ENCODE results near the gene COL15A1. TPM values are rescaled to one million over a fixed set of nuclear protein-coding genes. Genes with fewer than 3 reads are reported as not detected.

COL15A1 gene
- total RNA-seq, 2 experiments from 2014 or later, result 0.02 to 0.05 TPM

- intact Hi-C loops (cut with micrococcal nuclease), result no loop called here
- H3K27ac Mint-ChIP-seq, result no peak overlapping the region
- H3K4me1 Mint-ChIP-seq (ENCODE audit: low read depth), result peaks cover 6% of the 10 kb centered on the region
Observed at GRCh38 chr9:99040911-99041582, 97.3 kb downstream of the COL15A1 start.

GRCh38 chr9:99041618-99042017 lies 97.9 kb downstream of the COL15A1 start:
- Mint-ChIP-seq H3K4me3 (no peak overlapping the region), H3K27ac (no peak overlapping the region), H3K27me3 (ENCODE audit: low read depth) (no peaks in the 10 kb centered on the region), H3K9me3 (peaks cover 13% of the 10 kb centered on the region), H3K36me3 (ENCODE audit: low read depth) (peaks cover 3% of the 10 kb centered on the region), H3K4me1 (ENCODE audit: low read depth) (peaks cover 6% of the 10 kb centered on the region)
- no peak for DNase-seq
- CTCF ChIA-PET, result no interaction called here
- intact Hi-C loops (cut with micrococcal nuclease), result no loop called here

More at GRCh38 chr9:99040911-99041582, 97.3 kb downstream of the COL15A1 start:
- CTCF ChIA-PET, result no interaction called here
- peaks cover 13% of the 10 kb centered on the region for H3K9me3 Mint-ChIP-seq
- no peaks in the 10 kb centered on the region for H3K27me3 Mint-ChIP-seq (ENCODE audit: low read depth)
- peaks cover 3% of the 10 kb centered on the region for H3K36me3 Mint-ChIP-seq (ENCODE audit: low read depth)
- no peak overlapping the region for H3K4me3 Mint-ChIP-seq
- DNase-seq, result no peak

- intact Hi-C loops (cut with micrococcal nuclease), result no loop called here
- peaks cover 6% of the 10 kb centered on the region for H3K4me1 Mint-ChIP-seq (ENCODE audit: low read depth)
- H3K27ac Mint-ChIP-seq, result no peak overlapping the region
- no peak overlapping the region for H3K4me3 Mint-ChIP-seq
- peaks cover 13% of the 10 kb centered on the region for H3K9me3 Mint-ChIP-seq
- CTCF ChIA-PET, result interaction anchor here (2.4 kb wide), 1 partner anchor 12 kb away, joined by 8 read pairs; no protein-coding TSS in a partner anchor
- no peaks in the 10 kb centered on the region for H3K27me3 Mint-ChIP-seq (ENCODE audit: low read depth)
- H3K36me3 Mint-ChIP-seq (ENCODE audit: low read depth), result peaks cover 3% of the 10 kb centered on the region
- DNase-seq, result no peak
Observed at GRCh38 chr9:99042620-99043019, 98.9 kb downstream of the COL15A1 start.

GRCh38 chr9:99044827-99045226 lies 101.1 kb downstream of the COL15A1 start:
- peaks cover 3% of the 10 kb centered on the region for H3K36me3 Mint-ChIP-seq (ENCODE audit: low read depth)
- no peak for DNase-seq
- no peak overlapping the region for H3K27ac Mint-ChIP-seq
- intact Hi-C loops (cut with micrococcal nuclease), result no loop called here
- no peaks in the 10 kb centered on the region for H3K27me3 Mint-ChIP-seq (ENCODE audit: low read depth)
- H3K4me3 Mint-ChIP-seq, result no peak overlapping the region
- H3K4me1 Mint-ChIP-seq (ENCODE audit: low read depth), result peaks cover 7% of the 10 kb centered on the region
- H3K9me3 Mint-ChIP-seq, result peaks cover 13% of the 10 kb centered on the region
- CTCF ChIA-PET, result interaction anchor here (0.6 to 2.4 kb wide), 4 partner anchors 10 to 226 kb away, joined by 3 to 8 read pairs (median 4); no protein-coding TSS in a partner anchor

- Mint-ChIP-seq H3K9me3 (peaks cover 13% of the 10 kb centered on the region), H3K27ac (no peak overlapping the region), H3K27me3 (ENCODE audit: low read depth) (no peaks in the 10 kb centered on the region), H3K36me3 (ENCODE audit: low read depth) (peaks cover 3% of the 10 kb centered on the region), H3K4me1 (ENCODE audit: low read depth) (peaks cover 5% of the 10 kb centered on the region), H3K4me3 (no peak overlapping the region)
- CTCF ChIA-PET, result interaction anchor here (1.6 kb wide), 1 partner anchor 45 kb away, joined by 4 read pairs; no protein-coding TSS in a partner anchor
- intact Hi-C loops (cut with micrococcal nuclease), result no loop called here
- DNase-seq, result no peak
Observed at GRCh38 chr9:99046068-99046467, 102.4 kb downstream of the COL15A1 start.

GRCh38 chr9:99046542-99047071 lies 102.9 kb downstream of the COL15A1 start:
- Mint-ChIP-seq H3K4me1 (ENCODE audit: low read depth) (peaks cover 5% of the 10 kb centered on the region), H3K27me3 (ENCODE audit: low read depth) (no peaks in the 10 kb centered on the region), H3K27ac (no peak overlapping the region), H3K4me3 (no peak overlapping the region), H3K36me3 (ENCODE audit: low read depth) (peaks cover 3% of the 10 kb centered on the region), H3K9me3 (peaks cover 13% of the 10 kb centered on the region)
- DNase-seq, result no peak
- intact Hi-C loops (cut with micrococcal nuclease), result no loop called here
- CTCF ChIA-PET, result no interaction called here

GRCh38 chr9:99049228-99049627 lies 105.5 kb downstream of the COL15A1 start:
- intact Hi-C loops (cut with micrococcal nuclease), result no loop called here
- CTCF ChIA-PET, result interaction anchor here (0.6 kb wide), 1 partner anchor 35 kb away, joined by 3 read pairs; no protein-coding TSS in a partner anchor
- H3K36me3 Mint-ChIP-seq (ENCODE audit: low read depth), result peaks cover 1% of the 10 kb centered on the region
- DNase-seq, result no peak
- H3K27ac Mint-ChIP-seq, result no peak overlapping the region
- peaks cover 9% of the 10 kb centered on the region for H3K9me3 Mint-ChIP-seq
- no peak overlapping the region for H3K4me3 Mint-ChIP-seq
- H3K27me3 Mint-ChIP-seq (ENCODE audit: low read depth), result peaks cover 1% of the 10 kb centered on the region
- H3K4me1 Mint-ChIP-seq (ENCODE audit: low read depth), result peaks cover 16% of the 10 kb centered on the region

GRCh38 chr9:99049641-99050040 lies 105.9 kb downstream of the COL15A1 start:
- no peak overlapping the region for H3K4me3 Mint-ChIP-seq
- H3K9me3 Mint-ChIP-seq, result peaks cover 6% of the 10 kb centered on the region
- peaks cover 16% of the 10 kb centered on the region for H3K4me1 Mint-ChIP-seq (ENCODE audit: low read depth)
- CTCF ChIA-PET, result interaction anchor here (0.9 to 1.2 kb wide), 2 partner anchors 36 to 50 kb away, joined by 3 to 8 read pairs; no protein-coding TSS in a partner anchor
- no peak overlapping the region for H3K27ac Mint-ChIP-seq
- H3K36me3 Mint-ChIP-seq (ENCODE audit: low read depth), result no peaks in the 10 kb centered on the region
- intact Hi-C loops (cut with micrococcal nuclease), result no loop called here
- no peak for DNase-seq
- peaks cover 2% of the 10 kb centered on the region for H3K27me3 Mint-ChIP-seq (ENCODE audit: low read depth)

GRCh38 chr9:99050292-99050911 lies 106.7 kb downstream of the COL15A1 start:
- H3K9me3 Mint-ChIP-seq, result peaks cover under 1% of the 10 kb centered on the region
- CTCF ChIA-PET, result interaction anchor here (0.9 to 1.2 kb wide), 2 partner anchors 37 to 50 kb away, joined by 3 to 8 read pairs; no protein-coding TSS in a partner anchor
- H3K27ac Mint-ChIP-seq, result no peak overlapping the region

GRCh38 chr9:99050924-99051323 lies 107.2 kb downstream of the COL15A1 start:
- Mint-ChIP-seq H3K9me3 (no peaks in the 10 kb centered on the region), H3K27me3 (ENCODE audit: low read depth) (peaks cover 2% of the 10 kb centered on the region), H3K27ac (no peak overlapping the region), H3K4me3 (no peak overlapping the region), H3K4me1 (ENCODE audit: low read depth) (peaks cover 26% of the 10 kb centered on the region), H3K36me3 (ENCODE audit: low read depth) (no peaks in the 10 kb centered on the region)
- CTCF ChIA-PET, result no interaction called here
- intact Hi-C loops (cut with micrococcal nuclease), result no loop called here
- no peak for DNase-seq

More at GRCh38 chr9:99050292-99050911, 106.7 kb downstream of the COL15A1 start:
- intact Hi-C loops (cut with micrococcal nuclease), result no loop called here
- Mint-ChIP-seq H3K4me3 (no peak overlapping the region), H3K36me3 (ENCODE audit: low read depth) (no peaks in the 10 kb centered on the region), H3K27me3 (ENCODE audit: low read depth) (peaks cover 2% of the 10 kb centered on the region), H3K4me1 (ENCODE audit: low read depth) (peaks cover 21% of the 10 kb centered on the region)
- no peak for DNase-seq

GRCh38 chr9:99051406-99051805 lies 107.7 kb downstream of the COL15A1 start:
- peaks cover 2% of the 10 kb centered on the region for H3K27me3 Mint-ChIP-seq (ENCODE audit: low read depth)
- no peaks in the 10 kb centered on the region for H3K36me3 Mint-ChIP-seq (ENCODE audit: low read depth)
- no peak overlapping the region for H3K4me3 Mint-ChIP-seq
- no peak overlapping the region for H3K27ac Mint-ChIP-seq
- peaks cover 30% of the 10 kb centered on the region for H3K4me1 Mint-ChIP-seq (ENCODE audit: low read depth)
- intact Hi-C loops (cut with micrococcal nuclease), result no loop called here
- CTCF ChIA-PET, result interaction anchor here (0.6 kb wide), 1 partner anchor 29 kb away, joined by 3 read pairs; no protein-coding TSS in a partner anchor
- H3K9me3 Mint-ChIP-seq, result no peaks in the 10 kb centered on the region
- no peak for DNase-seq

GRCh38 chr9:99051851-99052250 lies 108.1 kb downstream of the COL15A1 start:
- no peak for DNase-seq
- Mint-ChIP-seq H3K4me1 (ENCODE audit: low read depth) (peaks cover 35% of the 10 kb centered on the region), H3K27ac (no peak overlapping the region), H3K4me3 (no peak overlapping the region), H3K27me3 (ENCODE audit: low read depth) (peaks cover 2% of the 10 kb centered on the region), H3K36me3 (ENCODE audit: low read depth) (no peaks in the 10 kb centered on the region), H3K9me3 (no peaks in the 10 kb centered on the region)
- CTCF ChIA-PET, result interaction anchor here (0.6 to 1.4 kb wide), 3 partner anchors 28 to 86 kb away, joined by 3 read pairs; no protein-coding TSS in a partner anchor
- intact Hi-C loops (cut with micrococcal nuclease), result no loop called here

Measured in activated naive CD4-positive, alpha-beta T cell treated with anti-CD3 and anti-CD28 coated beads for 36 hours (primary cell).